Limb (tissue), 2 donors: ENCODE measurements around the gene NPAS3.

Experiments used
- DNase-seq, 2 donors: peaks; one replicate each; pipeline ENCODE4 v3.0.0-alpha.2; 2016; ENCODE audit errors: extremely low spot score in 2 of 2

NPAS3 gene

DNA sequence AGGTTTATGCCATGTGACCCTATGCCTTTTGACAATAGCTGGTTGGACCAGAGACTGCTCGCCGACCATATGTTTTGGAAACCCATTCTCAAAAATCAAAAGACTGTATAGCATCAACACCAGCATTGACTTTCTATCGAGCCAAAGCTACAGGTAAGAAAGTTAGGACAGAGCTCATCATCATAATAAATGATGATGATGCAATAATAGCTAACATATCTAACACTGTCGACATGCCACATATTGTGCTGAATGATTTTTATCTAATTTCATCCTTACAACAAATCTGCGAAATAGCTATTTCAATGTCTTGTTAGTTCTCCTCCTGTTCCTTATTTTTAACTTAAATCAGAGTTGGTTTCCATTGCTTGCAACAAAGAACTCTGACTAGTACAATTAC, 909.3 kb downstream of the NPAS3 start:
- DNase-seq: no peak

DNA sequence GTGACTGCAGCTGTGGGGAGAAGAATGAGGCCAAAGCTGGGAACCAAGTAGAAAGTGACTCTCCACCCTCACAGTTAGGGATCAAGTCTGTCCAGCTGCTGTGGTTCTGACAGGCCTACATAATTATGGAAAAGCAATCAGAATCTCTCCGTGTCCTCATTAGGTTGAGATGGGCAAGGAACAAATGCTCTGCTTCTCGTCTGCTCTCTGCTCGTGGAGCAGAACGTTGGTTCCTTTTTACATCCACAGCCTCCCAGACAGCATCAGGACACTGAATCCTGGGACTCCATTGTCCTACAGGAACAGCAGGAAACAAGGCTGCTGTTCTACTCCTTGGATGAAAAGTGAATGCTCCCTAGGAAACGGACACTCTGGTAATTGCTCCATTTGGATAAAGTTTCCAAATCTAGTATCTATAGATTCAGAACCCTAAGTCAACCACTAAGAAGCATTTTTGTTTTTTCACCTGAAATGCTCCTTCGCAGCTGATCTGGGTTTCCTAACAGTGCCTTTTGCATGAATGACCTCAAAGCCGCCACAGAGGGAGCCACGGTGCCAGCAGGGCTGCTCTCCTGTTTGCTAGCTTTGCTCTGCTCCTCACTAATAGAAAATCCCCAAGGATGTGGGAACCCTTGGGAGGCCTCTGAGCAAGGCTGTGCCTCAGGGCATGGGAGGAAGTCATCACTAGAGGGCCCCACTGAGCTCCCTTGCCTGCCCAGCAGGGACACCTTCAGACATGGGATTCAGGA, 910.2 kb downstream of the NPAS3 start:
- DNase-seq: peak in 1 of 2 donors; percentile 51

DNA sequence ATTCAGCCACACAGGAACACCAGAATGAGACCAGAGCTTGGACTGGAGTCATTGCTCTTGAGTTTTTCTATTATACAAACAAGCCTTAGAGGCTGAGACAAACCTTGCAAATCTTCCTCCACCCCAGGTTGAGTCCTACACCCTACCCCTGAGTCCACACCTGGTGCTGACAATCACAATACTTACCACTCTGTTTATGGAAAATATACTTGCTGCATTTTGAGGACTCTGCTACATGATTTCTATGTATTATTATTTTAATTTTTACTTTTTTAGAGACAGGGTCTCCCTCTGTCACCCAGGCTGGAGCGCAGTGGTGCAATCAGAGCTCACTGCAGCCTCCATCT, 910.7 kb downstream of the NPAS3 start:
- no peak for DNase-seq

DNA sequence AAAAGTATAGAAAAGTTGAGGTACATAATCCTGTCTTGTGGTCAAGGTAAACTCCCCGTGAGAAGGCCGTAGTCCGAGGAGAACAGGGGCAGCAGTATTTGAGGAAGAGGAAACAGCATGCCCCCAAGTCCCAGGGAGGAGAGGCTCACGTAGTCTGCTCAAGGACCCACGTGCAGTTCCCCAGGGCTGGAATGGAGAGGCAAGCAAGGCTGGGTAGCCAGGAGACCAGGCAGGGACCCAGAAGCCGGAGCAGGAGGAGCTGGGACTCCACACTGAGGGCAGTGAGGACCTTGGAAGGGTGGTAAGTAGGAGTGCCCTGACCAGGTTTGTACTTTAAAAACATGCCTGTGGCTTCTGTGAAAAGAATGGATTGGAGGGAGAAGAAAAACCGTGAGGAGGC, 912.1 kb downstream of the NPAS3 start:
- DNase-seq: no peak

GRCh38 chr14:33851366-33851765, 912.7 kb downstream of the NPAS3 start:
- DNase-seq: no peak

DNA sequence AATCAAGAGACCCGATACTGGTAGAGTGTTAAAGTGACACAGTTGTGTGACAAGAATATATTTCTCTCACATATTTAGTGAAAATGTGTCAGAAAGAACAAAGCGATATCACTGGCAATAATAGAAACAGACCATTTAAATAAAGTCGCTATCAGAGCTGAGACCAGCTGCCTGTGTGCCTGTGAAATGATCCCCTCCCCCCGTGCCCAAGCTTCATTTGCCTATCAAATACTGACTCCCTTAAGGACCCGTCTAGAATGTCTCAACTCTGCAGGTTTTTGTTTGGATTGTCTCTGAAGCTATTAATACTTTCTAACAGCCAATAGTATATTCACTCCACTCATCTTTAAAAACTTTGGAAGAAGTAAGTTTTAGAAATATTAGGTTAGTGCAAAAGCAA, 913.3 kb downstream of the NPAS3 start:
- no peak for DNase-seq
